Retina (tissue), 1 donor: ENCODE data around the gene TFCP2L1.
"Not testable (repeated sequence)": the region's sequence is repeated elsewhere in the genome, so short reads cannot be mapped to it uniquely, and the experiment has no call there.

ENCODE experiments used
- DNase-seq: peaks from one replicate; pipeline ENCODE4 v3.0.0-alpha.2; 2016

The TFCP2L1 gene

GRCh38 chr2:121295911-121296650 is 11.1 kb upstream of the TFCP2L1 start:
- DNase-seq = no peak

- no peak for DNase-seq
These were observed 10.2 kb upstream of the TFCP2L1 start for GRCh38 chr2:121294881-121295840.

- no peak for DNase-seq
These were observed 8.7 kb upstream of the TFCP2L1 start for GRCh38 chr2:121293450-121294325.

- DNase-seq = no peak
These were observed 6.2 kb upstream of the TFCP2L1 start for GRCh38 chr2:121291251-121291580.

- DNase-seq = no peak
These were observed 4.3 kb upstream of the TFCP2L1 start for GRCh38 chr2:121289271-121289670.

- DNase-seq = no peak
These were observed 3.6 kb upstream of the TFCP2L1 start for GRCh38 chr2:121288454-121289231.

GRCh38 chr2:121287956-121288355 is 3.0 kb upstream of the TFCP2L1 start:
- DNase-seq = no peak

GRCh38 chr2:121287146-121287798 is 2.3 kb upstream of the TFCP2L1 start:
- DNase-seq = no peak

GRCh38 chr2:121286506-121286905 is 1.5 kb upstream of the TFCP2L1 start:
- DNase-seq = no peak

- DNase-seq = no peak
These were observed 924 bp upstream of the TFCP2L1 start for GRCh38 chr2:121285926-121286325.

- DNase-seq = no peak
These were observed 1.1 kb downstream of the TFCP2L1 start for GRCh38 chr2:121283670-121284462.

- no peak for DNase-seq
These were observed 2.1 kb downstream of the TFCP2L1 start for GRCh38 chr2:121282800-121283385.

- no peak for DNase-seq
These were observed 3.3 kb downstream of the TFCP2L1 start for GRCh38 chr2:121281694-121282093.

GRCh38 chr2:121281107-121281506 is 3.9 kb downstream of the TFCP2L1 start:
- DNase-seq = no peak

- no peak for DNase-seq
These were observed 5.4 kb downstream of the TFCP2L1 start for GRCh38 chr2:121279476-121280220.

- DNase-seq = no peak
These were observed 8.7 kb downstream of the TFCP2L1 start for GRCh38 chr2:121276341-121276740.

- no peak for DNase-seq
These were observed 11.9 kb downstream of the TFCP2L1 start for GRCh38 chr2:121273116-121273515.

GRCh38 chr2:121272596-121272995 is 12.4 kb downstream of the TFCP2L1 start:
- DNase-seq = no peak

- DNase-seq = not testable (repeated sequence)
These were observed 15.6 kb downstream of the TFCP2L1 start for GRCh38 chr2:121269436-121269835.
